ENCODE measurements around the gene FHOD1.

The FHOD1 gene

DNA sequence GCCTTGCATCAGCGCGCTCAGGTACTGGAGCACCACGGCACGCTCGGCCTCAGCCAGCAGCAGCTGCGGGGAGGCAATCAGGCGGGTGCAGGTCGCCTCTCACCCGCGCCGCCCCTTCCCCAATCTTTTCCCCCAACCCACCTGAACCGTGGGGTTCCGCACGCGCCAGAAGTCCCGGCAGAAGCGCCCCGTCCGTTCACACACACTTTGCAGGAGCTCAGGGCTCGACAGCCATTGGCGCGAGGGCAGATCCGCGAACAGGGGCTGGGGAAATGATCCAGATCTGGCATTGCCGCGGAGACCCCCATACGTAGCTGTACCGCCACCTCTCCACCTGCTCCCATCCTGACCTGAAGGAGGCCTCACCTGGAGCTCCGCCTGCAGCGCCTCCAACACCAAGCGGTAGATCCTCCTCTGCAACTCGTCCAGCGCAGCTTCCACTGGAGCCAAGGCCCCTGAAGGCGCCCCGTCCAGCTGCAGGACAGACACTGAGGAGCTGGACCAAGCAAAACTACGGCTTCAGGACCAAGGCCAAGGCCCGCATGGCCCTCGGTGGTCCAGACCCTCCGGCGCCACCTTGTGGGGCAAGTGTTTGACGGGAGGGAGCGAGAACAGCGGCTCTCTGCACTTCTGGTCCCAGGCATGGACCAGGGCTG lies 62.2 kb downstream of the FHOD1 start:
- Histone ChIP-seq H3K36me3 (ENCODE audit: control insufficient read depth, insufficient read depth, low read length) (no peaks in the 10 kb centered on the region), H3K4me1 (peaks cover 18% of the 10 kb centered on the region), H3K9me3 (ENCODE audit: control insufficient read depth, low read length) (no peaks in the 10 kb centered on the region), H3K27ac (peak overlapping the region; percentile 96), H3K4me2 (ENCODE audit: low read length) (peak overlapping the region; percentile 55), H3K4me3 (ENCODE audit: low read depth, low read length) (peak overlapping the region; percentile 12), H3K9ac (no peak overlapping the region), H3K79me2 (no peaks in the 10 kb centered on the region), H2AFZ (peak overlapping the region; percentile 92), H3K27me3 (ENCODE audit: control insufficient read depth, insufficient read depth, low read length) (no peaks in the 10 kb centered on the region)
- TF ChIP-seq CTCF (IDR thresholded peaks at IDR 0.05): peak; percentile 90

DNA sequence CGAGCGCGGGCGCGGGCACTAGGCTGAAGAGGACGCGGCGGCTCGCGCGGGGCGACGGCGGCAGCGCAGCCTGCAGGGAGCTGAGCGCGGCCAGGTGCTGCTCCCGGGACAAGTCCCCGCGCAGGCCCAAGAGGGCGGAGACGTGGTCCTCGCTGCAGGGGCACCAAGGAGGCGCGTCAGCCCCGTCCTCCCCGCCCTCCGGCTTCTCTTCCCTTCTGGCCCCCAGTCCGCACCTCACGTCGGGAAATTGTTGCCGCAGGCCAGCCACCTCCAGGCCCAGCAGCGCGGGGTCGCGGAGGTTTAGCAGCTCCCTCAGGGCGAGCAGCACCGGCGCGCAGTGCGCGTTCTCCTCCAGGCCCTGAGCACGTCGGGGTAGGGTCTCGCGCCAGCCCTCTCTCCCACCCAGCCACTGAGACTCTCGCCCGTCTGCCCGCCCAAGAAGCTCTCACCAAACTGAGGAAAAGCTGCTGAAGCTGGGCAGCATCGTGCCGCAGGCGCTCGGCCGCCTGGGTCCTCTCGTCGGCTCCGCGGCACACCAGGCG lies 62.8 kb downstream of the FHOD1 start:
- H3K9ac ChIP-seq: peak overlapping the region; percentile 81
- H3K9me3 ChIP-seq (ENCODE audit: control insufficient read depth, low read length): no peaks in the 10 kb centered on the region
- H3K4me3 ChIP-seq (ENCODE audit: low read depth, low read length): peak overlapping the region; percentile 81
- H3K27ac ChIP-seq: peak overlapping the region; percentile 96
- no peak for TF ChIP-seq CTCF (IDR thresholded peaks at IDR 0.05)
- no peaks in the 10 kb centered on the region for H3K36me3 ChIP-seq (ENCODE audit: control insufficient read depth, insufficient read depth, low read length)
- H3K79me2 ChIP-seq: no peaks in the 10 kb centered on the region
- H3K4me1 ChIP-seq: peaks cover 18% of the 10 kb centered on the region
- H2AFZ ChIP-seq: peak overlapping the region; percentile 92
- peak overlapping the region; percentile 94 for H3K4me2 ChIP-seq (ENCODE audit: low read length)
- no peaks in the 10 kb centered on the region for H3K27me3 ChIP-seq (ENCODE audit: control insufficient read depth, insufficient read depth, low read length)

GRCh38 chr16:67183627-67184452 lies 63.4 kb downstream of the FHOD1 start, which contains the start of gene MATCAP1:
TSS of gene MATCAP1 (minus strand) at chr16:67183963. CDS start at chr16:67180610, 3,353 bp downstream.
- Histone ChIP-seq H3K4me1 (peaks cover 18% of the 10 kb centered on the region), H3K79me2 (no peaks in the 10 kb centered on the region), H3K27me3 (ENCODE audit: control insufficient read depth, insufficient read depth, low read length) (no peaks in the 10 kb centered on the region), H3K4me3 (ENCODE audit: low read depth, low read length) (peak within 1 kb of the TSS; percentile 81), H3K9me3 (ENCODE audit: control insufficient read depth, low read length) (no peaks in the 10 kb centered on the region), H2AFZ (peak within 1 kb of the TSS; percentile 92), H3K4me2 (ENCODE audit: low read length) (peak within 1 kb of the TSS; percentile 94), H3K36me3 (ENCODE audit: control insufficient read depth, insufficient read depth, low read length) (no peaks in the 10 kb centered on the region), H3K27ac (peak within 1 kb of the TSS; percentile 96), H3K9ac (peak within 1 kb of the TSS; percentile 81)
- peak; percentile 26 for TF ChIP-seq CTCF (IDR thresholded peaks at IDR 0.05)

- no peaks in the 10 kb centered on the region for H3K36me3 ChIP-seq (ENCODE audit: control insufficient read depth, insufficient read depth, low read length)
- H3K27ac ChIP-seq: peak overlapping the region; percentile 96
- no peaks in the 10 kb centered on the region for H3K79me2 ChIP-seq
- no peaks in the 10 kb centered on the region for H3K27me3 ChIP-seq (ENCODE audit: control insufficient read depth, insufficient read depth, low read length)
- H3K9ac ChIP-seq: no peak overlapping the region
- peak overlapping the region; percentile 81 for H3K4me3 ChIP-seq (ENCODE audit: low read depth, low read length)
- peak overlapping the region; percentile 94 for H3K4me2 ChIP-seq (ENCODE audit: low read length)
- TF ChIP-seq CTCF (IDR thresholded peaks at IDR 0.05): no peak
- H3K4me1 ChIP-seq: peaks cover 18% of the 10 kb centered on the region
- H2AFZ ChIP-seq: peak overlapping the region; percentile 92
- no peaks in the 10 kb centered on the region for H3K9me3 ChIP-seq (ENCODE audit: control insufficient read depth, low read length)
Measured at GRCh38 chr16:67183284-67183626, 64.0 kb downstream of the FHOD1 start.
